ENCODE measurements around the gene ANO8.

The ANO8 gene

DNA sequence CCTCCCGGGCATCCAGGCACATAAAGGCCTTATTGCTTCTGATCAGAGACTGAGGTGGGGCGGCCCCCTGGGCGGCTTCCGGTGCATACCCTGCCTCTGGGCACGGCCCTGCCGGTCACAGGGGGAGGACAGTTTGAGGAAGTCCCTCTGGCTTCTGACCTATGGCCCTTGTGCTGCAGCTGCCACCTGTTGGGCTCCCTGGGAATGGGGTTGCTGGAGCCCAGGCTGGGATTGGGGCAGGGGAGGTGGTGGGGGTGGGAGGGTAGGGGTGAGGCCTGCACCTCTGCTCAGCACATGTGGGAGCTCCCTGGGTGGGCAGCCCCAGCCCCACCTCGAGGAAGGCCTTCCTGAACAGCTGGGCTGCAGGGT, 10.7 kb downstream of the ANO8 start:
- DNase-seq (ENCODE audit: low read depth), result no peak
- H3K4me3 ChIP-seq (ENCODE audit: low read depth, low read length), result peak overlapping the region; percentile 3
- TF ChIP-seq, protein P1, sequence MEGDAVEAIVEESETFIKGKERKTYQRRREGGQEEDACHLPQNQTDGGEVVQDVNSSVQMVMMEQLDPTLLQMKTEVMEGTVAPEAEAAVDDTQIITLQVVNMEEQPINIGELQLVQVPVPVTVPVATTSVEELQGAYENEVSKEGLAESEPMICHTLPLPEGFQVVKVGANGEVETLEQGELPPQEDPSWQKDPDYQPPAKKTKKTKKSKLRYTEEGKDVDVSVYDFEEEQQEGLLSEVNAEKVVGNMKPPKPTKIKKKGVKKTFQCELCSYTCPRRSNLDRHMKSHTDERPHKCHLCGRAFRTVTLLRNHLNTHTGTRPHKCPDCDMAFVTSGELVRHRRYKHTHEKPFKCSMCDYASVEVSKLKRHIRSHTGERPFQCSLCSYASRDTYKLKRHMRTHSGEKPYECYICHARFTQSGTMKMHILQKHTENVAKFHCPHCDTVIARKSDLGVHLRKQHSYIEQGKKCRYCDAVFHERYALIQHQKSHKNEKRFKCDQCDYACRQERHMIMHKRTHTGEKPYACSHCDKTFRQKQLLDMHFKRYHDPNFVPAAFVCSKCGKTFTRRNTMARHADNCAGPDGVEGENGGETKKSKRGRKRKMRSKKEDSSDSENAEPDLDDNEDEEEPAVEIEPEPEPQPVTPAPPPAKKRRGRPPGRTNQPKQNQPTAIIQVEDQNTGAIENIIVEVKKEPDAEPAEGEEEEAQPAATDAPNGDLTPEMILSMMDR (conservative IDR thresholded peaks at IDR 0.05; ENCODE audit: low read depth, low read length), result no peak

DNA sequence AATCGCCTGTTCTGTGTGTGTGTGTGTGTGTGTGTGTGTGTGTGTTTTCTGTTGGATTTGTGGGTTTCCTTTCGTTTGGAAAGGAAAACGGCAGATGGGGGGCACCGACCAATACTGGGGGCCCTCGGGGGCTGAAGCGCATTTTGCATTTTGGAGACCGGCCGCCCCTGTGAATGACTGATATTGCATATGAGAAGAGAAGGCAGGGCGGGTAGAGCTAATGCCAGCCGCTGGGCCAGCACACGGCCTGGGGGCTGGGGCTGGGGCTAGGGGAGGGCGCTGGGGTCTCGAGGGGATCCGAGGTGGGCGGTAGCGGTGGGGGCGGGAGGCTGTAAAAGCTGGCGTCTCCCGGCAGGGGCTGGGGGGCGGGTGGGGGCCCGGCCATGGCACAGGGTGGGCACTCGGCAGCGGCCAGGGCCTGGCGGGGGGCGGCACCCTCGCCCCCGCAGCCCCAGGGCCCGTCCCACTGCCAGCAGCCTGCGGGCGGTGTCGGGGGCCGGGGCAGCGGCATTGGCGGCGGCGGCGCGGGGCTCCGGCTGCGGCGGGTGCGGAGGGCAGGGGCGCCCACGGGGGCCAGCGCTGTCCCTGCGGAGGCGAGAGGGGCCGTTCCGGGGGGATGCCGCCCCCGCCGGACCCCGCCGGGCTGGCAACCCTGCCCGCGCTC, 11.2 kb downstream of the ANO8 start:
- H3K4me3 ChIP-seq (ENCODE audit: low read depth, low read length), result peak overlapping the region; percentile 3
- DNase-seq (ENCODE audit: low read depth), result no peak
- TF ChIP-seq, protein P1 (conservative IDR thresholded peaks at IDR 0.05; ENCODE audit: low read depth, low read length), result no peak

DNA sequence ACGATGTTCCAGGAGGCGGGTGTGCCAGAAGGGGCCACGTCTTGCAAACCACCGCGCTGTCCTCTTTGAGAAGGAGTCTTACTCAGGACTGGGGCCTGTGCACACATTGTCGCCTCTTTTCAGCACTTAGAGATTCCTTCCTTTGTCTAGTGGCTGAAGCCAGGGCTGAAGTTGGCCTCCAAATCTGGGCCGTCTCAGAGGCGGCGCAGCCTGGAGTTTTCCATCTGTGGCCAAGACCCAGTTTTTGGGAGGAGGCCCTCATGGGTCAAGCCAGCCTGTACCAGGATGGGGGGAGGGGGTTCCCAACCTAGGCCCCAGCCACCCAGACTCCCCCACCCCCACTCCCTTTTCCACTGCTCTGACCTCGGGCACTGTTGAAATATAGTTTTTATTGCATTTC, 11.8 kb downstream of the ANO8 start:
- DNase-seq (ENCODE audit: low read depth), result no peak
- TF ChIP-seq, protein P1 (conservative IDR thresholded peaks at IDR 0.05; ENCODE audit: low read depth, low read length), result no peak
- no peak overlapping the region for H3K4me3 ChIP-seq (ENCODE audit: low read depth, low read length)

DNA sequence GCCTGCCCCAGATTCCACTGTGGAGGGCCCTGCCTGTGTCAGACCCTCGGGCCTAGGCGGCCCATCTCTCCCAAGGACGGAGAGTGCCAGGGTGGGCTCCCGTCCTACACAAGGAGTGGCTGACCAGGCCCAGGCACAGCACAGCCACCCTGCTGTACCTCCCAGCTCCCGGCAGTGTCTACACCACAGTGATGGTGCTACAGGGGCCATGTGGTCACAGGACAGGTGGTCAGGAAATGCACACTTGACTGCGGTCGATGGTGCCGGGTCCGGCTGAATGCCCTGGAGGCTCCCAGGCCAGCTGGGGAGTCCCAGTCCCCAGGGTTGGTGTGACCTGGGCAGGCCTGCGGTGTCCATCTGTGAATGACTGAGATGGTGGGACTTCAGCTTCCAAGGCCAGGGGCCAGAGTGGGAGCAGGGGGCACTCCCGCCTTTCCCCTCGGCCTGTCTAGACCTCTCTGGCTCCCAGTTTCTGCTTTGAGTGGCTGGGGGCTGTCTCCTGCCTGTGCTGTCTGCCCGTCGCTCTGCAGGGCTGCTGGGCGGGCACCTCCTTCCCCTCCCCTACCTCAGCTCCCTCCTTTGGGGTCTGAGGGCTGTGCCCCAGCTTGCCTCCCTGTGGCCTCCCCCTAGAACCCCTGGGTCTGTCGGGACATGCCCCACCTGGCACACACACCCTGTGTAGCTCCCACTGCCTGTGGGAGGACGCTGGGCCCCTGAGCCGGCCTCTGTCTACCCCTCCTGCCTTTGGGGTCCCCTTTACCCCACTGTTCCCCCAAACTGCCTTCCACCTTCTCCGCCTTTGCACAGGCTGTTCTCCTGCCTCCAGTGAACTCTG, 12.8 kb downstream of the ANO8 start:
- TF ChIP-seq, protein P1 (conservative IDR thresholded peaks at IDR 0.05; ENCODE audit: low read depth, low read length), result no peak
- H3K4me3 ChIP-seq (ENCODE audit: low read depth, low read length), result no peak overlapping the region
- no peak for DNase-seq (ENCODE audit: low read depth)

DNA sequence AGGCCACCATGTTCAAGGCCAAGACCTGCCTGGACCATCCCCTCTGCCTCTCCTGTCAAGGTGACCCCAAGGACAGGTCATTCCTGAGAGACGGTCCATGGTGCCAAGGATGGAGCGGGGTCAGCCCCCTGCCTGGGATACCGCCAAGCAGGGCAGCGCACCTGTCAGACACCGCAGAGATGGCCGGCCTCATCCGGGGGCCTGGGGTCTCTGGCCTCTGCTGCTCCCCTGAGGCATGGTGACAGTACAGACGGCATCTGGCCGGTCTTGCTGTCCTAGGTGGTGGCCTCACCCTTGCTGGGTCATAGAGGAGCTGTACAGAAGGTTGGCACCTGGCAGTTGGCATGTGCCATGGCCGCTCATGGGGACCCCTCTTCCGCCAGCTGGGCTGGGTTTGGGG, 14.2 kb downstream of the ANO8 start:
- DNase-seq (ENCODE audit: low read depth), result no peak
- H3K4me3 ChIP-seq (ENCODE audit: low read depth, low read length), result no peak overlapping the region
- TF ChIP-seq, protein P1 (conservative IDR thresholded peaks at IDR 0.05; ENCODE audit: low read depth, low read length), result no peak

DNA sequence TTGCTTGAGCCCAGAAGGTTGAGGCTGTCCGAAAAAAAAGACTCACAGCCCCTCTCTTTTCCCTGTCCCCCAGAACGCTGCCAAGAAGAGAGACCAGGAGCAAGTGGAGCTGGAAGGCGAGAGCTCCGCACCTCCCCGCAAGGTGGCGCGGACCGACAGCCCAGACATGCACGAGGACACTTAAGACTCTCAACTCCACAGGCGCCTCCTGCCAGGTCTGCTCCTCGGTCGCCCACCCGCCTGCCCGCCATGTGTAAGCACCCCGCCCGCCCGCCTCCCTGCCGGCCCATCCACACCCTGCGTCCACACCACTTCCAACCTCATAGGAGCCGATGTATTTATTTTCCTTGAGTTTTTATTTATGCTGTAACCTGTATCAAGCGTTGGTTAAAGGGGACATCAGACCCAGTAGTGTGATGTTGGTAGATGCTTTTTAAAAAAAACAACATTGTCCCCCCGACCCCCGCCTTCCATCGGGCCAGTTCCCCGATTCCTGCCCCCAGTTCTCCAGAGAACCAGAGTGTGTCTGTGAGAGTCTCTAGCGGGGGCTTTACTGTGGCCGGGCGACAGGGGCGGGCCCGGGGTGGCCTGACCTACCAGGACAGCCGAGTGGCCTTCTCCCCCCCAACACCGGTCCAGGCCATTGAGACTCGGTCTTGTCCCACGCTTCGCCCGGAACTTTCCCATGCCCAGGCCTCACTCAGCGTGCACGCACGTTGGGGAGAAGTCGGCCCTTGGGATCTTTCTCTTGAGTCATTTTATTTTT, 15.0 kb downstream of the ANO8 start:
- DNase-seq (ENCODE audit: low read depth), result no peak
- TF ChIP-seq, protein P1 (conservative IDR thresholded peaks at IDR 0.05; ENCODE audit: low read depth, low read length), result no peak

More for the DNA sequence above, 15.0 kb downstream of the ANO8 start:
- H3K4me3 ChIP-seq (ENCODE audit: low read depth, low read length), result no peak overlapping the region
